Pulmonary artery endothelial cell (primary cell): Measurements from ENCODE around the gene RIC8B. TPM values are rescaled to one million over a fixed set of nuclear protein-coding genes. Genes with fewer than 3 reads are reported as not detected.
"Not testable (repeated sequence)": the region's sequence is repeated elsewhere in the genome, so short reads cannot be mapped to it uniquely, and the experiment has no call there.

Experiments used
- DNase-seq: peaks from one replicate; pipeline ENCODE4 v3.0.0-alpha.2; 2011; ENCODE audit warnings: low read depth, low spot score
- total RNA-seq: library from RNA; depleted of rRNA; stranded (reverse); fragments of >200 nt; gene quantifications from 2 replicates; pipeline ENCODE4 v1.2.3, GENCODE V29; 2014

The RIC8B gene
- total RNA-seq, 1 donor from 2014 or later, result 7.9 TPM

DNA sequence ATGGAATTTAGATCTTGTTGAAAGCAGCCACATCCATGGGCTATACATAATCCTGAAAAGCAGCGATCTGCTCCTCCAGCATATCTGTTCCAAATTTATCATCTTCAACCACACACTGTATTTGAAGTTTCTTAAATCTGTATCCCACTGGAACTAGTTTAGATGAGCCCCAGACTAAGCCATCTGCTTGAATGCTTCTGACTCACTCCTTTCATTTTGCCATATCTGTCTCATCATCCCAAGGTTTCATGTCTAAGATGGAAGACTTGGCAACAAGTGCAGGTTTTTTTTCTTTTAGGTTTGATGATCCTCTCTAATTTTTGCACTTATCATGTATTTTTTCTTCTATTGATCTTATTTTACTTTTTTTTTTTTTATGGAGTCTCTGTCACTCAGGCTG is 126.8 kb downstream of the RIC8B start:
- DNase-seq, result no peak

GRCh38 chr12:106902053-106902452 is 127.6 kb downstream of the RIC8B start:
- DNase-seq, result no peak

DNA sequence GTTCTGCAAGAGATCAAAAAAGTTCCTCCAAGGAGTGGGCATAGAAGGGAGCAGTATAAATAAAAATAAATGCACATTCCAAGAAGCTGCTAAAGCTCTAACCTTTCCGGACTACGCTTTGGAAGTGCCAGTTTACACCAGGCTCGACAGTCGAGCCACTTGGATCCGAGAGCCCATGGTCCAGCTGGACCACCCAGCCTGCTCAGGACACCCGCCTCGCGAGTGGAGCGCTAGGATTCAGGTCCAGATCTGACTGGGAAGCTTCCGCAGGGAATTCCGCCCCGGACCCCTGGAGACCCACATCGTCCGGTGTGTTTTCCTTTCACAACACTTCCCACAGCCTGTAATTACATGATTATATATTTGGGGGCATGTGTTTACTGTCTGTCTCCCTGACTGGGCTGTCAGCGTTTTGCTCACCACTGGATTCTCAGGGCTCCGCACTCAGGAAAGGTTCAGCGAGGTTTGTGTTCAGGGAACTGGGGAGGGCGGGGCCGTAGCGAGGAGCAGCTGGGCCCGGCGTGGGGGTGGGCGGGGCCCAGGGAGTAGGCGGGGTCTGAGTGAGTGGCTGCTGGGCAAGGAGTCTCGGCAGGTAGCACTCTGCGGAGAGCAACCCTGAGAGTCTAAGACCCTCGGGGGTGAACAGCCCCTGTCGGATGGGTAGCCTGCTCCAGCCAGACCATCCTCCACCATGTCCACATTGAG is 128.9 kb downstream of the RIC8B start:
- DNase-seq, result no peak

GRCh38 chr12:106906715-106907114 is 132.2 kb downstream of the RIC8B start:
- DNase-seq, result no peak

DNA sequence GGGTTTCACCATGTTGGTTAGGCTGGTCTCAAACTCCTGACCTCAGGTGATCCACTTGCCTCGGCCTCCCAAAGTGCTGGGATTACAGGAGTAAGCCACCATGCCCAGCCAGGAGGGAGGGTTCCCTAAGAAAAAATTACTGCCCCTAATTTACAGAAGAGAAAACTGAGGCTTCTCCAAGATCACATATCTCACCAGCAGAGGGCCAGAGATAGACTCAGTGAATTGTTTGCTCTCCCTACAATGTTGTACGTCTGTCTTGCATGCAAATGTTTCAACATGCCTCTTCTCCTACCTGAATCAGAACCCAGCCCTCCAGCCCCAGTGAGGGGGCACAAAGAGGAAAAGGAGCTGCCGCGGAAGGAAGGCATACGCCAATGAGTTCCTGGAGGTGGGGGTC is 132.9 kb downstream of the RIC8B start:
- DNase-seq, result no peak

GRCh38 chr12:106907846-106908245 is 133.4 kb downstream of the RIC8B start:
- no peak for DNase-seq

GRCh38 chr12:106908561-106908960 is 134.1 kb downstream of the RIC8B start:
- DNase-seq, result no peak

- DNase-seq, result no peak
These were observed 135.7 kb downstream of the RIC8B start for GRCh38 chr12:106910202-106910601.

DNA sequence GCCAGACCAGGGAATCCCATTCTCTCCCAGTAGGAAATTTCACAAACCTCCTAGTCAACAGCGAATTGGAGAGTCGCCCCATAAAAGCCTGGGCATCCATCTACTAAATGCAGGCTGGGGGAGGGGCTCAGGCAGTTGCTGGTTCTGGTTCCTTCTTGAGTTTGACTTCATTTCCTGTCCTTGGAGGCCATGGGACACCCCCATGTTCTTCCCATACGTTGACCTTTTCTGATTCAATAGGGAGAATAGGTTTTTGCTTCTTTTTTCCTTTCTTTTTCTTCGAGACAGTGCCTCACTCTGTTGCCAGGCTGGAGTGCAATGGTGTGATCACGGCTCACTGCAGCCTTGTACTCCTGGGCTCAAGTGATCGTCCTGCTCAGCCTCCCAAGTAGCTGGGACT is 137.1 kb downstream of the RIC8B start:
- no peak for DNase-seq

- DNase-seq, result no peak
These were observed 139.0 kb downstream of the RIC8B start for GRCh38 chr12:106913456-106913855.

DNA sequence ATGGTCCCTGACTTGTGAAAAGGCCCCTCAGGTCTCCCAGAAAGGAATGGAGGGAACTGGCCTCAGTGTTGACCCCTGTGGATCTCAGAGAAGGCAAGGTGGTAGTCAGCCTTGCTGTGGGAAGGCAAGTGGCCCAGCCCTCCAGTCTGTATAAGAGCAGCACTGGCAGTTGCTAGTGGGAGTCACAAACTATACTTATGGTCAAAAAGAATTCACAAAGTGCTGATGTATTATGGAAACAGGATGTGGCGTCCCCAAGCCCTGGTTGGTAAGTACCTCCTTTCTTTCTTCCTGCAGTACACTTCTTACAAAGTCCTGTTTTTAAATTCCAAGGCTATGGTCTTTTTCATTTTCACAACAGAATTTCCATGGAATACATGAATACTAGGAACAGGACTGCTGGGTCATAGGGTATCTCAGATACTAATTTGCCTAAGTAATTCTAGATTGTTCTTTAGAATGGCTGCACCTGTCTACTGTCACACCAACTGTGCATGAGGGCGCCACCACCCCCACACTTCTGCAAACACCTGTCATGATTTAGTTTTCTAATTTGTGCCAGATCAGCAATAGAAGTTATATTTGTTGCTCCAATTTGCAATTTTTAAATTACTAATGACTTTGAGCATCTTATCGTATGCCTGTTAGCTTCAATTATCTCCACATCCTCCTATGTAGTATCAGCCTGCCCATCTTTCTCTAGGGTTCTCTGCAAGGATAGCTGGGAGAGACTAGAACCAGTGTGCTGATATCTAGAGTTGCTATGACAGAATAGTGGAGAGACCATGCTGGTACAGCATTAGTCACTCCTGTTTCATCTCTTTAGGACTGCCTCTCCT is 140.5 kb downstream of the RIC8B start:
- DNase-seq, result no peak

- no peak for DNase-seq
These were observed 141.1 kb downstream of the RIC8B start for GRCh38 chr12:106915635-106916026.

- DNase-seq, result no peak
These were observed 143.0 kb downstream of the RIC8B start for GRCh38 chr12:106917503-106917902.

- no peak for DNase-seq
These were observed 144.3 kb downstream of the RIC8B start for GRCh38 chr12:106918746-106919145.

DNA sequence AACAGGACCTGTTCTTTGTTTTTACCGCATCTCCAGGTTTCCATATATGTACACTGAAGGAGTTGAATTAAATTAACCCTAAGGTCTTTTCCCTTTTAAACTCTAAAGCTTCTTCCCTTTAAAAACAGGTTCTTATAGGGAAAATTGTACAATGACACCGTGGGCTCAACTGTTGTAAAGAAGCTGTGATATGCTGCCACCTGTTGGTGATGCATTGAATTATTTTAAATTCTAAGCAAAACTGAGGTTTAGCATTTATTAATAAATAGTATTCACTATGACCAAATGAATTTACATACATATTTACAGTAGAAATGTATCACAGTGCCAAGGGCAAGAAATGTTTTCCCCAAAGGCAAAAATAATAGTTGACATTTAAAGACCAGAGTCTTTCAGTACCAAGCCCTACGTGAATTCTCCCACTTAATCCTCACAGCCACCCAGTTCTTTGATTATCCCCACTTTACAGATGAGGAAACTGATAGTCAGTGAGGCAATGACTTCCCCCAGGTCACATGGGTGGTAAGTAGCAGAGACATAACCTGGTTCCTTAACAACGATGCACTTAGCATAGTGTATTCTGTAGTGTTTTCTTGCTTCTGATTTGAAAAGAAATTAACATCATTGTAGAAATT is 145.5 kb downstream of the RIC8B start:
- DNase-seq, result no peak

GRCh38 chr12:106921976-106922375 is 147.5 kb downstream of the RIC8B start:
- not testable (repeated sequence) for DNase-seq

DNA sequence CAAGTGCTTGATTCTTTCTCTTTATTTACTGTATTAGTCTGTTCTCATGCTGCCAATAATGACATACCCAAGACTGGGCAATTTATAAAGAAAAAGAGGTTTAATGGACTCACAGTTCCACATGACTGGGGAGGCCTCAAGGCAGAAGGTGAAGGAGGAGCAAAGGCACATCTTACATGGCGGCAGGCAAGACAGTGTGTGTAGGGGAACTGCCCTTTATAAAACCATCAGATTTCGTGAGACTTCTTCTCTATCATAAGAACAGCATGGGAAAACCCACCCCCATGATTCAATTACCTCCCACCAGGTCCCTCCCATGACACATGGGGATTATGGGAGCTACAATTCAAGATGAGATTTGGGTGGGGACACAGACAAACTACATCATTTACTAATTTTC is 149.1 kb downstream of the RIC8B start:
- not testable (repeated sequence) for DNase-seq

DNA sequence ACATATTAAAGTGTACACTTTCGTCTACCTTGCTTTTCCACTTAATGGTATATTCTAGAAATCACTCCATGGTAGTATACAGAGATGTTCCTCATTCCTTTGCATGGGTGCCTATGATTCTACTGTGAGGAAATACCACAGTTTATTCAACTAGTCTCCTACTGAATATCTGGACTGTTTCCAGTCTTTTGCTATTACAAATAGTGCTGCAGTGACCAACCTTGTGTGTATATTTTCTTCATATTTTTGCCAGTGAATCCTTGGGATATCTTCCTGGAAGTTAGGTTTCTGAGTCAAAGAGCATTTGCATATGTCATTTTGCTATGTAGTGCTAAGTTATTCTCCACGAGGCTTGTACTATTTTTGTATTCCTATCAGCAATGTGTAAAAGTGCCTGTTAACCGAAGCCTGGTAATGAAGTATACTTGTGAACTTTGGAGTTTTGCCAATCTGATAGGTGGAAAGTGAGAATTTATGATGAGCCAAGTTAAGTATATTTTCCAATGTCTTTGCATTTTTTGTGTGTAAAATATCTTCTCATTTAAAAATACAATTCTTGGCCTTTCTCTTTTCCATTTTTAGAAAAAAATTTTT is 149.9 kb downstream of the RIC8B start:
- DNase-seq, result no peak

DNA sequence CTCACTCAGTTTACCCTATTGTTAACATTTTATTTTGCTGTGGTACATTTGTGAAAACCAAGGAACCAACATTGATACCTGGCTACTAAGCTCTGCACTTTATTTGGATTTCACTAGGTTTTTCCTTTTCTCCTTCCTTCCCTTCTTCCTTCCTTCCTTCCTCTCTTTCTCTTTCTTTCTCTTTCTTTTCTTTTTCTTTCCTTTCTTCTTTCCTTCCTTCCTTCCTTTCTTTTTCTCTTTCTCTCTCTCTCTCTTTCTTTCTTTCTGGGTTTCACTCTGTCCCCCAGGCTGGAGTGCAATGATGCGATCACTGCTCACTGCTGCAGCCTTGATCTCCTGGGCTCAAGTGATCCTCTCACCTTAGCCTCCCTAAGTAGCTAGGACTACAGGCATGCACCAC is 152.2 kb downstream of the RIC8B start:
- DNase-seq, result no peak

- DNase-seq, result no peak
These were observed 159.8 kb downstream of the RIC8B start for GRCh38 chr12:106934277-106934676.
